Measurements from ENCODE around the gene MARK1. TPM values are rescaled to one million over a fixed set of nuclear protein-coding genes. Genes with fewer than 3 reads are reported as not detected.

The MARK1 gene
- total RNA-seq, 1 donor from 2014 or later: 13.2 TPM

DNA sequence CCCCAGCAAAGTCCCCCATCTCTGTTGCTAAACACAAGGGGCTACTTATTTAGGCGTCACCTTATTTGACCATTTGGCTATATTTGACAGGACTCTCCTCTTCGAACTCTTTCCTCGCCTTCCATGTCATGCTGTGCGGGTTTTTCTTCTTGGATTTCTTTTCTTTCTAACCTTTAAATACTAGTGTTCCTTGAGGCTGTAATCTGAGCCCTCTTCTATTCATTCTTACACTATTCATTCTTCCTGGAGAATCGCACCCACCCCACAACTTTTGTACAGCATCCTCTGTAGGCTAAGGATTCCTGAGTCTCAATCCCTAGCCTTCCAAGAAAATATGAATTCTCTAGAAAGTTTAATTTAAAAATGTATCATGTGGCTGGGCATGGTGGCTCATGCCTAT is 100.5 kb downstream of the MARK1 start:
- Histone ChIP-seq H2AFZ (replicated peaks) (no peak overlapping the region), H3F3A (ENCODE audit: low read depth) (peaks cover 12% of the 10 kb centered on the region), H3K27ac (peak overlapping the region; percentile 61), H3K4me3 (no peak overlapping the region), H3K79me2 (ENCODE audit: low read depth) (no peaks in the 10 kb centered on the region), H3K4me1 (peaks cover 16% of the 10 kb centered on the region), H3K36me3 (no peaks in the 10 kb centered on the region), H3K27me3 (no peaks in the 10 kb centered on the region), H4K20me1 (ENCODE audit: low read depth) (no peaks in the 10 kb centered on the region), H3K9me3 (ENCODE audit: low read depth) (no peaks in the 10 kb centered on the region), H3K9ac (no peak overlapping the region), H3K4me2 (peak overlapping the region; percentile 63)
- H3K27ac Mint-ChIP-seq: peak overlapping the region; percentile 19
- H3K9me3 Mint-ChIP-seq: peaks cover 2% of the 10 kb centered on the region
- TF ChIP-seq EZH2phosphoT487 (IDR thresholded peaks at IDR 0.05) (no peak), EZH2 (IDR thresholded peaks at IDR 0.05) (no peak)
- TF ChIP-seq, protein P1, sequence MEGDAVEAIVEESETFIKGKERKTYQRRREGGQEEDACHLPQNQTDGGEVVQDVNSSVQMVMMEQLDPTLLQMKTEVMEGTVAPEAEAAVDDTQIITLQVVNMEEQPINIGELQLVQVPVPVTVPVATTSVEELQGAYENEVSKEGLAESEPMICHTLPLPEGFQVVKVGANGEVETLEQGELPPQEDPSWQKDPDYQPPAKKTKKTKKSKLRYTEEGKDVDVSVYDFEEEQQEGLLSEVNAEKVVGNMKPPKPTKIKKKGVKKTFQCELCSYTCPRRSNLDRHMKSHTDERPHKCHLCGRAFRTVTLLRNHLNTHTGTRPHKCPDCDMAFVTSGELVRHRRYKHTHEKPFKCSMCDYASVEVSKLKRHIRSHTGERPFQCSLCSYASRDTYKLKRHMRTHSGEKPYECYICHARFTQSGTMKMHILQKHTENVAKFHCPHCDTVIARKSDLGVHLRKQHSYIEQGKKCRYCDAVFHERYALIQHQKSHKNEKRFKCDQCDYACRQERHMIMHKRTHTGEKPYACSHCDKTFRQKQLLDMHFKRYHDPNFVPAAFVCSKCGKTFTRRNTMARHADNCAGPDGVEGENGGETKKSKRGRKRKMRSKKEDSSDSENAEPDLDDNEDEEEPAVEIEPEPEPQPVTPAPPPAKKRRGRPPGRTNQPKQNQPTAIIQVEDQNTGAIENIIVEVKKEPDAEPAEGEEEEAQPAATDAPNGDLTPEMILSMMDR (IDR thresholded peaks at IDR 0.05): no peak
- DNase-seq (ENCODE audit: low spot score): peak; percentile 64
- no peak overlapping the region for H3K4me3 Mint-ChIP-seq
- peaks cover 9% of the 10 kb centered on the region for H3K4me1 Mint-ChIP-seq
- no peaks in the 10 kb centered on the region for H3K27me3 Mint-ChIP-seq (ENCODE audit: insufficient read depth, low read depth)
- peaks cover 18% of the 10 kb centered on the region for H3K36me3 Mint-ChIP-seq

DNA sequence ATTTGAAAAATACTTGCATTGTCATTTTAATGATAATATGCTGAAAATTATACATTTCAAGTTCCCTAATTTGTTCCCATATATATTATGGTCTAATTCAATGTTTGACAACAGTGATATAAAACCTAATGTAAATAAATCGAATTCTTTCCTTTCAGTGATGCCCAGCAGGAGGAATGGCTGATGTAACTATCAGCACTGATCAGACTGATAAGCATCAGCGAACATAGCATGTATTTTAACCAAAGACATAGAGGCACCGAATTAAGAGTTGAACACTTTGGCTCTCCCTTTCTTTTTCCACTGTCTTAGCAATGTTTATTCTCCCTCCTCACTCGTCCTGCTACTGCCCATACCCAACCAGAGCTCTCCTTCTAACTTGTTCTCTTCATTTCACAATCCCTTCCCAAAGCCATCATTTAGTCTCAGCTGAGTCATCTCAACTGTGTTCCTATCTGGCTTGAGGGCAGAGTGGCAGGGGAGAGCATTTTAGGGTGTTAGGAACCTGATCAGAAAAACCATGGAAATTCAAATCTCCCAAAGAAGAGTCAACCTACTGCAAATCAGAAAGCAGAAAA is 103.4 kb downstream of the MARK1 start:
- peaks cover 12% of the 10 kb centered on the region for H3F3A ChIP-seq (ENCODE audit: low read depth)
- peaks cover 11% of the 10 kb centered on the region for H3K36me3 Mint-ChIP-seq
- no peaks in the 10 kb centered on the region for H3K27me3 ChIP-seq
- H3K4me3 Mint-ChIP-seq: no peak overlapping the region
- H3K27me3 Mint-ChIP-seq (ENCODE audit: insufficient read depth, low read depth): no peaks in the 10 kb centered on the region
- peaks cover 2% of the 10 kb centered on the region for H3K9me3 Mint-ChIP-seq
- TF ChIP-seq, protein P1 (IDR thresholded peaks at IDR 0.05): no peak
- no peak for TF ChIP-seq EZH2phosphoT487 (IDR thresholded peaks at IDR 0.05)
- TF ChIP-seq EZH2 (IDR thresholded peaks at IDR 0.05): no peak
- no peaks in the 10 kb centered on the region for H4K20me1 ChIP-seq (ENCODE audit: low read depth)
- H3K4me1 ChIP-seq: peaks cover 16% of the 10 kb centered on the region
- H3K4me2 ChIP-seq: no peak overlapping the region
- no peak overlapping the region for H3K4me3 ChIP-seq
- peaks cover 9% of the 10 kb centered on the region for H3K4me1 Mint-ChIP-seq
- H3K9me3 ChIP-seq (ENCODE audit: low read depth): no peaks in the 10 kb centered on the region
- DNase-seq (ENCODE audit: low spot score): no peak
- no peaks in the 10 kb centered on the region for H3K36me3 ChIP-seq
- H3K27ac ChIP-seq: no peak overlapping the region
- H3K79me2 ChIP-seq (ENCODE audit: low read depth): no peaks in the 10 kb centered on the region
- no peak overlapping the region for H2AFZ ChIP-seq (replicated peaks)
- H3K9ac ChIP-seq: no peak overlapping the region
- H3K27ac Mint-ChIP-seq: no peak overlapping the region

DNA sequence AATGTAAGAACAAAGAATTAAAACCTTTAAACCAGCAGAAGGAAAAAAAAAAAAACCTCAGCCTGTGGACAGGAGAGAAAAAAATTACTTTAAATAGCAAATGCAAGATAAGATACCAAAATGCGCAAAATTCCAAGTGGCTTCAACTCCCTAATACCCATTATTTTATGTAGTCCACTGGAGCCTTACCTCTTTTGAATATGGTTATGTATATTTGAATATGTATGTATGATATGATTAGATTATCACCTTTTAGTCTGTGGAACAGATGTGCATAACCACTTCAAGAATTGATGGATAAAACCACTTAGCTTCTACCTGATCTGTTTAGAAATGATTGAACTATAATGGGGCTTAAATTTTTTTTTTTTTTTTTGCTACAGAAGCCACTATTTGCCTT is 109.8 kb downstream of the MARK1 start:
- H3K9me3 Mint-ChIP-seq: no peaks in the 10 kb centered on the region
- no peaks in the 10 kb centered on the region for H3K4me1 ChIP-seq

More for the DNA sequence above, 109.8 kb downstream of the MARK1 start:
- Mint-ChIP-seq H3K36me3 (peaks cover 14% of the 10 kb centered on the region), H3K4me1 (no peaks in the 10 kb centered on the region), H3K4me3 (no peak overlapping the region), H3K27me3 (ENCODE audit: insufficient read depth, low read depth) (peaks cover 2% of the 10 kb centered on the region), H3K27ac (no peak overlapping the region)
- Histone ChIP-seq H3F3A (ENCODE audit: low read depth) (no peaks in the 10 kb centered on the region), H3K4me2 (no peak overlapping the region), H3K36me3 (peaks cover 7% of the 10 kb centered on the region), H2AFZ (replicated peaks) (no peak overlapping the region), H3K27ac (no peak overlapping the region), H3K79me2 (ENCODE audit: low read depth) (no peaks in the 10 kb centered on the region), H3K9ac (no peak overlapping the region), H3K27me3 (no peaks in the 10 kb centered on the region), H4K20me1 (ENCODE audit: low read depth) (no peaks in the 10 kb centered on the region), H3K4me3 (no peak overlapping the region), H3K9me3 (ENCODE audit: low read depth) (no peaks in the 10 kb centered on the region)
- no peak for DNase-seq (ENCODE audit: low spot score)
- TF ChIP-seq, protein P1 (IDR thresholded peaks at IDR 0.05): no peak
- TF ChIP-seq EZH2phosphoT487 (IDR thresholded peaks at IDR 0.05): no peak
- no peak for TF ChIP-seq EZH2 (IDR thresholded peaks at IDR 0.05)
